Thyroid gland (tissue), 4 donors: Measurements from ENCODE around the gene TBC1D2.

Experiments
- CTCF ChIP-seq, 6 experiments: fragments of 200-600 bp in 3 of 6; fragments of 450-650 bp in 3 of 6; sonication (generic) in 3 of 6; IDR thresholded peaks; one replicate each; pipeline ENCODE4 v1.5.1; 2016 to 2019; ENCODE audit warnings: antibody characterized with exemption in 6 of 6, mild to moderate bottlenecking in 2 of 6, inconsistent platforms in 1 of 6, moderate library complexity in 1 of 6
- POLR2A ChIP-seq, 2 donors: fragments of 450-650 bp; IDR thresholded peaks; one replicate each; pipeline ENCODE4 v1.6.1; 2017; ENCODE audit warnings: antibody characterized with exemption in 2 of 2, mild to moderate bottlenecking in 2 of 2, moderate library complexity in 1 of 2

GRCh38 chr9:98189412-98189811 is 66.0 kb downstream of the TBC1D2 start:
- TF ChIP-seq CTCF (IDR thresholded peaks at IDR 0.05) (no peak), POLR2A (IDR thresholded peaks at IDR 0.05) (no peak)
